ENCODE data around the gene NEUROD2.

- TF ChIP-seq, protein P1, sequence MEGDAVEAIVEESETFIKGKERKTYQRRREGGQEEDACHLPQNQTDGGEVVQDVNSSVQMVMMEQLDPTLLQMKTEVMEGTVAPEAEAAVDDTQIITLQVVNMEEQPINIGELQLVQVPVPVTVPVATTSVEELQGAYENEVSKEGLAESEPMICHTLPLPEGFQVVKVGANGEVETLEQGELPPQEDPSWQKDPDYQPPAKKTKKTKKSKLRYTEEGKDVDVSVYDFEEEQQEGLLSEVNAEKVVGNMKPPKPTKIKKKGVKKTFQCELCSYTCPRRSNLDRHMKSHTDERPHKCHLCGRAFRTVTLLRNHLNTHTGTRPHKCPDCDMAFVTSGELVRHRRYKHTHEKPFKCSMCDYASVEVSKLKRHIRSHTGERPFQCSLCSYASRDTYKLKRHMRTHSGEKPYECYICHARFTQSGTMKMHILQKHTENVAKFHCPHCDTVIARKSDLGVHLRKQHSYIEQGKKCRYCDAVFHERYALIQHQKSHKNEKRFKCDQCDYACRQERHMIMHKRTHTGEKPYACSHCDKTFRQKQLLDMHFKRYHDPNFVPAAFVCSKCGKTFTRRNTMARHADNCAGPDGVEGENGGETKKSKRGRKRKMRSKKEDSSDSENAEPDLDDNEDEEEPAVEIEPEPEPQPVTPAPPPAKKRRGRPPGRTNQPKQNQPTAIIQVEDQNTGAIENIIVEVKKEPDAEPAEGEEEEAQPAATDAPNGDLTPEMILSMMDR (conservative IDR thresholded peaks at IDR 0.05; ENCODE audit: low read depth, low read length), result no peak
- TF ChIP-seq EZH2 (IDR thresholded peaks at IDR 0.05; ENCODE audit: low read length, unreplicated experiment), result no peak
Observed at GRCh38 chr17:39640591-39641031, 32.9 kb upstream of the NEUROD2 start.

All from PC-3 (cell line).